Nephron progenitor cell (in vitro differentiated cells): Measurements from ENCODE around the gene PRKAG1.

Source experiments
- DNase-seq: peaks from one replicate; pipeline ENCODE4 v3.0.0; 2021
- H3K27ac Mint-ChIP-seq: 2 replicates; pipeline ENCODE4 v1.8.0; 2021; ENCODE audit warnings: mild to moderate bottlenecking, moderate library complexity, mixed read lengths
- H3K27me3 Mint-ChIP-seq: 2 replicates; pipeline ENCODE4 v1.8.0; 2021; ENCODE audit warnings: mild to moderate bottlenecking, low read depth, mixed read lengths; ENCODE audit not compliant: poor library complexity
- H3K36me3 Mint-ChIP-seq: 2 replicates; pipeline ENCODE4 v1.8.0; 2021; ENCODE audit warnings: low read depth, mixed read lengths
- H3K4me1 Mint-ChIP-seq: 2 replicates; pipeline ENCODE4 v1.8.0; 2021; ENCODE audit warnings: mixed read lengths
- H3K4me3 Mint-ChIP-seq: 2 replicates; pipeline ENCODE4 v1.8.0; 2021; ENCODE audit warnings: mild to moderate bottlenecking, moderate library complexity, mixed read lengths
- H3K9me3 Mint-ChIP-seq: 2 replicates; pipeline ENCODE4 v1.8.0; 2021; ENCODE audit warnings: mild to moderate bottlenecking, moderate library complexity, mixed read lengths
- CTCF ChIP-seq: fragments of 200-600 bp; sonication (generic); IDR thresholded peaks from 2 replicates; pipeline ENCODE4 v1.5.0; 2021; ENCODE audit warnings: antibody characterized with exemption

PRKAG1 gene

GRCh38 chr12:49017891-49018260, 700 bp downstream of the PRKAG1 start:
- Mint-ChIP-seq H3K4me3 (peak overlapping the region; percentile 92), H3K36me3 (peaks cover 23% of the 10 kb centered on the region), H3K4me1 (peaks cover 34% of the 10 kb centered on the region), H3K27ac (peak overlapping the region; percentile 94), H3K9me3 (no peaks in the 10 kb centered on the region), H3K27me3 (peaks cover 3% of the 10 kb centered on the region)
- TF ChIP-seq CTCF: no peak
- DNase-seq: no peak

GRCh38 chr12:49015196-49015595, 3.4 kb downstream of the PRKAG1 start:
- Mint-ChIP-seq H3K4me1 (peaks cover 34% of the 10 kb centered on the region), H3K27ac (no peak overlapping the region), H3K4me3 (no peak overlapping the region), H3K36me3 (peaks cover 25% of the 10 kb centered on the region), H3K9me3 (no peaks in the 10 kb centered on the region), H3K27me3 (peaks cover 3% of the 10 kb centered on the region)
- no peak for DNase-seq
- TF ChIP-seq CTCF: no peak

GRCh38 chr12:49014547-49014946, 4.0 kb downstream of the PRKAG1 start:
- H3K4me3 Mint-ChIP-seq: no peak overlapping the region
- H3K36me3 Mint-ChIP-seq: peaks cover 31% of the 10 kb centered on the region
- no peaks in the 10 kb centered on the region for H3K9me3 Mint-ChIP-seq
- peak overlapping the region; percentile 55 for H3K27ac Mint-ChIP-seq
- H3K4me1 Mint-ChIP-seq: peaks cover 29% of the 10 kb centered on the region
- no peak for DNase-seq
- no peak for TF ChIP-seq CTCF
- H3K27me3 Mint-ChIP-seq: peaks cover 3% of the 10 kb centered on the region

- Mint-ChIP-seq H3K4me3 (no peak overlapping the region), H3K4me1 (peaks cover 19% of the 10 kb centered on the region), H3K36me3 (peaks cover 31% of the 10 kb centered on the region), H3K27me3 (peaks cover 3% of the 10 kb centered on the region), H3K27ac (no peak overlapping the region), H3K9me3 (no peaks in the 10 kb centered on the region)
- no peak for DNase-seq
- TF ChIP-seq CTCF: no peak
These were observed 5.1 kb downstream of the PRKAG1 start for GRCh38 chr12:49013428-49013827.

GRCh38 chr12:49012739-49013138, 5.8 kb downstream of the PRKAG1 start:
- H3K36me3 Mint-ChIP-seq: peaks cover 32% of the 10 kb centered on the region
- no peaks in the 10 kb centered on the region for H3K9me3 Mint-ChIP-seq
- TF ChIP-seq CTCF: no peak
- H3K4me1 Mint-ChIP-seq: peaks cover 15% of the 10 kb centered on the region
- no peak overlapping the region for H3K4me3 Mint-ChIP-seq
- peaks cover 6% of the 10 kb centered on the region for H3K27me3 Mint-ChIP-seq
- no peak overlapping the region for H3K27ac Mint-ChIP-seq
- DNase-seq: no peak

GRCh38 chr12:49010092-49010668, 8.4 kb downstream of the PRKAG1 start:
- Mint-ChIP-seq H3K27ac (peak overlapping the region; percentile 46), H3K4me1 (no peaks in the 10 kb centered on the region), H3K36me3 (peaks cover 30% of the 10 kb centered on the region), H3K9me3 (no peaks in the 10 kb centered on the region), H3K4me3 (no peak overlapping the region), H3K27me3 (peaks cover 3% of the 10 kb centered on the region)
- DNase-seq: no peak
- TF ChIP-seq CTCF: no peak
